Chondrocyte (in vitro differentiated cells): Measurements from ENCODE around the gene ZKSCAN5. TPM values are rescaled to one million over a fixed set of nuclear protein-coding genes. Genes with fewer than 3 reads are reported as not detected.

Experiments
- DNase-seq: peaks from one replicate; pipeline ENCODE4 v3.0.0; 2021; ENCODE audit warnings: mixed read lengths, low spot score
- H3K27ac Mint-ChIP-seq: one replicate; pipeline ENCODE4 v1.8.0; 2021; ENCODE audit warnings: mild to moderate bottlenecking, moderate library complexity, mixed read lengths; ENCODE audit not compliant: unreplicated experiment
- H3K27me3 Mint-ChIP-seq: 2 replicates; pipeline ENCODE4 v1.8.0; 2021; ENCODE audit warnings: low read depth, mixed read lengths
- H3K36me3 Mint-ChIP-seq: 2 replicates; pipeline ENCODE4 v1.8.0; 2021; ENCODE audit warnings: low read depth, mixed read lengths
- H3K4me1 Mint-ChIP-seq: 2 replicates; pipeline ENCODE4 v1.8.0; 2021; ENCODE audit warnings: low read depth, mild to moderate bottlenecking, mixed read lengths
- H3K4me3 Mint-ChIP-seq: one replicate; pipeline ENCODE4 v1.8.0; 2021; ENCODE audit warnings: mild to moderate bottlenecking, moderate library complexity, mixed read lengths; ENCODE audit not compliant: unreplicated experiment
- H3K9me3 Mint-ChIP-seq: 2 replicates; pipeline ENCODE4 v1.8.0; 2021; ENCODE audit warnings: low read depth, mixed read lengths
- total RNA-seq: library from RNA; stranded (reverse); gene quantifications from 3 replicates; pipeline ENCODE4 v1.2.1, GENCODE V29; 2021
- TF ChIP-seq, protein P1 (sequence below): fragments of 200-600 bp; sonication (generic); IDR thresholded peaks from 2 replicates; pipeline ENCODE4 v1.5.0; 2021; ENCODE audit warnings: antibody characterized with exemption, mild to moderate bottlenecking, moderate library complexity

The ZKSCAN5 gene
- total RNA-seq, 1 donor from 2014 or later = 12.4 TPM

DNA sequence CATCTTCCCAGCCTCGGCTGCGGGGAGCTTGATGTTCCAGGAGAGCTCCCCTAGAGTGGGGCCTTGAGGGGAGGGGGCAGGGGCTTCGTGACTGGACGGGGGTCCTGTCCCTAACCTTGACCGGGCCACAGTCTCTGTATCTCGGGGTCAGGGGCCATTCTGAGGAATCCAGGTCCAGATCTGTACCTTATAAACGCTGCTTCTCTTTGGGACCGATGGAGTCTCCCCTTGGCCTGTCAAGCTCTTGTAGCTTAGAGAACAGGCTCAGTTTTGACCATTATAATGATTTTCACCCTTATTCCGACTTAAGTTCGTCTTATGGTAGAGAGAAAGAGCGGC lies 831 bp downstream of the ZKSCAN5 start:
- H3K4me3 Mint-ChIP-seq = peak overlapping the region; percentile 95
- no peaks in the 10 kb centered on the region for H3K27me3 Mint-ChIP-seq
- H3K36me3 Mint-ChIP-seq = no peaks in the 10 kb centered on the region

DNA sequence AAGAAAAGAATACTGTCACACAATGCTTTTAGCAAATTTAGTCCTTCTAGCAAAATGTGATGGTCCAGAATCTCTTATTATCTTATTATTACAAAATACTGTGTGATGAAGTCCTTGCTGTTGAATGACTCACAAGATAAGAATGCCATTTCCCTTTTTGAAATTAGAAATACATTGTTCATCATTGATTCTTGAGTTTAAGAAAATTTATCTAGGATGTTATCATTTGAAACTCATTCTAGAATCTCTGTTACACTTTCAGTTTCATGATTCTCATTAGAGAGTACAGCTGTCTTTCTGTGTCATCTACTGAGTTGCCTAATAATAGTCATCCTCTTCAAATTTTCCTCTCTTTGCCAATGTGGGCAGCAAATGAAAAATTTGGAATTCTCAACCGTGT lies 9.6 kb downstream of the ZKSCAN5 start:
- TF ChIP-seq, protein P1, sequence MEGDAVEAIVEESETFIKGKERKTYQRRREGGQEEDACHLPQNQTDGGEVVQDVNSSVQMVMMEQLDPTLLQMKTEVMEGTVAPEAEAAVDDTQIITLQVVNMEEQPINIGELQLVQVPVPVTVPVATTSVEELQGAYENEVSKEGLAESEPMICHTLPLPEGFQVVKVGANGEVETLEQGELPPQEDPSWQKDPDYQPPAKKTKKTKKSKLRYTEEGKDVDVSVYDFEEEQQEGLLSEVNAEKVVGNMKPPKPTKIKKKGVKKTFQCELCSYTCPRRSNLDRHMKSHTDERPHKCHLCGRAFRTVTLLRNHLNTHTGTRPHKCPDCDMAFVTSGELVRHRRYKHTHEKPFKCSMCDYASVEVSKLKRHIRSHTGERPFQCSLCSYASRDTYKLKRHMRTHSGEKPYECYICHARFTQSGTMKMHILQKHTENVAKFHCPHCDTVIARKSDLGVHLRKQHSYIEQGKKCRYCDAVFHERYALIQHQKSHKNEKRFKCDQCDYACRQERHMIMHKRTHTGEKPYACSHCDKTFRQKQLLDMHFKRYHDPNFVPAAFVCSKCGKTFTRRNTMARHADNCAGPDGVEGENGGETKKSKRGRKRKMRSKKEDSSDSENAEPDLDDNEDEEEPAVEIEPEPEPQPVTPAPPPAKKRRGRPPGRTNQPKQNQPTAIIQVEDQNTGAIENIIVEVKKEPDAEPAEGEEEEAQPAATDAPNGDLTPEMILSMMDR = no peak
- H3K9me3 Mint-ChIP-seq = no peaks in the 10 kb centered on the region
- no peak overlapping the region for H3K27ac Mint-ChIP-seq
- no peak overlapping the region for H3K4me3 Mint-ChIP-seq
- no peaks in the 10 kb centered on the region for H3K27me3 Mint-ChIP-seq
- DNase-seq = no peak
- peaks cover 24% of the 10 kb centered on the region for H3K36me3 Mint-ChIP-seq
- no peaks in the 10 kb centered on the region for H3K4me1 Mint-ChIP-seq

More for the DNA sequence above, 831 bp downstream of the ZKSCAN5 start:
- DNase-seq = no peak
- Mint-ChIP-seq H3K4me1 (peaks cover 27% of the 10 kb centered on the region), H3K27ac (peak overlapping the region; percentile 99), H3K9me3 (no peaks in the 10 kb centered on the region)
- TF ChIP-seq, protein P1 = no peak

DNA sequence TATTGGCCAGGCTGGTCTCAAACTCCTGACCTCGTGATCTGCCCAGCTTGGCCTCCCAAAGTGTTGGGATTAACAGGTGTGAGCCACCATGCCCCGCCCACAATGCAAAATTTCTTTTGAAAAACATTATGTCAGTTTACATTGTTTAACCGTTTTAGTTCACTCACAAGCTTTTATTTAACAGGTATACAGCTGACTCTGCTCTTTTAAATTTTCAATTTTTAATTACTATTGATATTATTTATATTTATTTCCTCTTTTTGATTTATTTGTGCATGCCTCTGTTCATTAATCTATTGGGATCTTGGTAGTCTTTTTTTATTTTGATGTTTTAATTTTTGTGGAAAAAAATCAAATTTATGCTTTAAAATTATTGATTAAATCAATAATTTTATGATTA lies 16.9 kb downstream of the ZKSCAN5 start:
- TF ChIP-seq, protein P1 = no peak
- H3K4me3 Mint-ChIP-seq = no peak overlapping the region
- H3K27me3 Mint-ChIP-seq = no peaks in the 10 kb centered on the region
- H3K9me3 Mint-ChIP-seq = no peaks in the 10 kb centered on the region
- peaks cover 38% of the 10 kb centered on the region for H3K36me3 Mint-ChIP-seq
- H3K4me1 Mint-ChIP-seq = no peaks in the 10 kb centered on the region
- DNase-seq = no peak
- H3K27ac Mint-ChIP-seq = no peak overlapping the region

DNA sequence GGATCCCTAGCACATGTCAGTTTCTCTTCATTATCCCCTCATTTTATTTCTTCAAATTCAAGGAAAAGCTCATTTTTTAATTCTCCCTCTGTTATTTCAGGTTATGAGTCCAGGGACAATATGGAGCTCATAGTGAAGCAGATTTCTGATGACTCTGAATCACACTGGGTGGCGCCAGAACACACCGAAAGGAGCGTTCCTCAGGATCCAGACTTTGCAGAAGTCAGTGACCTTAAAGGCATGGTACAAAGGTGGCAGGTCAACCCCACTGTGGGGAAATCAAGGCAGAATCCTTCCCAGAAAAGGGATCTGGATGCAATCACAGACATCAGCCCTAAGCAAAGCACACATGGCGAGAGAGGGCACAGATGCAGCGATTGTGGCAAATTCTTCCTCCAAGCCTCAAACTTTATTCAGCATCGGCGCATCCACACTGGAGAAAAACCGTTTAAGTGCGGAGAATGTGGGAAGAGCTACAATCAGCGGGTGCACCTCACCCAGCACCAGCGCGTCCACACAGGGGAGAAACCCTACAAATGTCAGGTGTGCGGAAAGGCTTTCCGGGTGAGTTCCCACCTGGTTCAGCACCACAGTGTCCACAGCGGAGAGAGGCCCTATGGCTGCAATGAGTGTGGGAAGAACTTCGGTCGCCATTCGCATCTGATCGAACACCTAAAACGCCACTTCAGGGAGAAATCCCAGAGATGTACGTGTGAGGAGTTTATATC lies 21.4 kb downstream of the ZKSCAN5 start:
- Mint-ChIP-seq H3K9me3 (peaks cover 20% of the 10 kb centered on the region), H3K27ac (no peak overlapping the region), H3K36me3 (peaks cover 53% of the 10 kb centered on the region), H3K4me1 (no peaks in the 10 kb centered on the region), H3K27me3 (no peaks in the 10 kb centered on the region), H3K4me3 (no peak overlapping the region)
- TF ChIP-seq, protein P1 = peak; percentile 66
- DNase-seq = peak; percentile 26

DNA sequence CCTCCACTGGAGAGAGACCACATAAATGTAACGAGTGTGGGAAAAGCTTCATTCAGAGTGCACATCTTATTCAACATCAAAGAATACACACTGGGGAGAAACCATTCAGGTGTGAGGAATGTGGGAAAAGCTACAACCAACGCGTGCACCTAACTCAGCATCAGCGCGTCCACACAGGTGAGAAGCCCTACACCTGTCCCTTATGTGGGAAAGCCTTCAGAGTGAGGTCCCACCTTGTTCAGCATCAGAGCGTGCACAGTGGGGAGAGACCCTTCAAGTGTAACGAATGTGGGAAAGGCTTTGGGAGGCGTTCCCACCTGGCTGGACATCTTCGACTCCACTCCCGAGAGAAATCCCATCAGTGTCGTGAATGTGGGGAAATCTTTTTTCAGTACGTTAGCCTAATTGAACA lies 26.9 kb downstream of the ZKSCAN5 start:
- H3K4me1 Mint-ChIP-seq = no peaks in the 10 kb centered on the region
- peaks cover 67% of the 10 kb centered on the region for H3K36me3 Mint-ChIP-seq
- H3K9me3 Mint-ChIP-seq = peaks cover 47% of the 10 kb centered on the region
- H3K4me3 Mint-ChIP-seq = no peak overlapping the region
- TF ChIP-seq, protein P1 = no peak
- no peak overlapping the region for H3K27ac Mint-ChIP-seq
- peak; percentile 38 for DNase-seq
- no peaks in the 10 kb centered on the region for H3K27me3 Mint-ChIP-seq
